ENCODE results near the gene RBMS1.
A peak's percentile ranks its signal among the peaks of the same experiment; 100 is the strongest.

The RBMS1 gene

DNA sequence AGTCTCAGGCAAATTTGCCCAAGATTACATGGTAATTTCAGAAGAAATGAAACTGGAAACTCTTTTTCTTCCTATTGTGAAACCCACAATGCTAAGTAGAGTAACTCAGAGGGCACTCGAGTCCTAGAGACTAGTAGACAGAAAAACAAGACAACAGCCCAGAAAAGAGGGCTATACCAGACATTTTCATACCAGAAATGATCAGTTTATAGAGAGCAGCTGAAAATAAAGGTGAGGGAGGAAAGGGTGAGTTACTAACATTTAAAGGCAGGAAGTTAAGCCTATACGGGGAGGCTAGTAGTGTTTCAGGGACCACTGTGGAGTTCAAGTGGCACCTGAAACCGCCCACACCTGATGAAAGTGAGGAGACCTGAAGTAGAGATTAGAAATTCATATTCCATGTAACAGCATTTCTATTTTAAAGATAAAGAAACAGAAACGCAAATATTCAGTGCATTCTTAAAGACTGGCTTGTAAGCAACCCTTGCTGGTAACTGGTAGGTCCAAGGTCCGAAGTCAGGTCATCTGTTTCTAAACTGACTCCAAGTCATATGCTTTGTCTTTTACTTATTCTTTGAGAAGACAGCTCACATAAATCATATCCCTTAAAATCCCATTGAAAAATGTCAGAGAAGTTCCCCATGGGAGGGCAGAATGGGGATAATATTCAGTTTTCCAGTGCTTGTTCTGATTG, 148.4 kb downstream of the RBMS1 start:
- no peak overlapping the region for H3K4me3 ChIP-seq (ENCODE audit: control insufficient read depth, low read depth, low read length)
- no peak for DNase-seq (ENCODE audit: low read depth)
- TF ChIP-seq, protein P1, sequence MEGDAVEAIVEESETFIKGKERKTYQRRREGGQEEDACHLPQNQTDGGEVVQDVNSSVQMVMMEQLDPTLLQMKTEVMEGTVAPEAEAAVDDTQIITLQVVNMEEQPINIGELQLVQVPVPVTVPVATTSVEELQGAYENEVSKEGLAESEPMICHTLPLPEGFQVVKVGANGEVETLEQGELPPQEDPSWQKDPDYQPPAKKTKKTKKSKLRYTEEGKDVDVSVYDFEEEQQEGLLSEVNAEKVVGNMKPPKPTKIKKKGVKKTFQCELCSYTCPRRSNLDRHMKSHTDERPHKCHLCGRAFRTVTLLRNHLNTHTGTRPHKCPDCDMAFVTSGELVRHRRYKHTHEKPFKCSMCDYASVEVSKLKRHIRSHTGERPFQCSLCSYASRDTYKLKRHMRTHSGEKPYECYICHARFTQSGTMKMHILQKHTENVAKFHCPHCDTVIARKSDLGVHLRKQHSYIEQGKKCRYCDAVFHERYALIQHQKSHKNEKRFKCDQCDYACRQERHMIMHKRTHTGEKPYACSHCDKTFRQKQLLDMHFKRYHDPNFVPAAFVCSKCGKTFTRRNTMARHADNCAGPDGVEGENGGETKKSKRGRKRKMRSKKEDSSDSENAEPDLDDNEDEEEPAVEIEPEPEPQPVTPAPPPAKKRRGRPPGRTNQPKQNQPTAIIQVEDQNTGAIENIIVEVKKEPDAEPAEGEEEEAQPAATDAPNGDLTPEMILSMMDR (conservative IDR thresholded peaks at IDR 0.05; ENCODE audit: control insufficient read depth, insufficient read depth, low read depth, low read length) = no peak

DNA sequence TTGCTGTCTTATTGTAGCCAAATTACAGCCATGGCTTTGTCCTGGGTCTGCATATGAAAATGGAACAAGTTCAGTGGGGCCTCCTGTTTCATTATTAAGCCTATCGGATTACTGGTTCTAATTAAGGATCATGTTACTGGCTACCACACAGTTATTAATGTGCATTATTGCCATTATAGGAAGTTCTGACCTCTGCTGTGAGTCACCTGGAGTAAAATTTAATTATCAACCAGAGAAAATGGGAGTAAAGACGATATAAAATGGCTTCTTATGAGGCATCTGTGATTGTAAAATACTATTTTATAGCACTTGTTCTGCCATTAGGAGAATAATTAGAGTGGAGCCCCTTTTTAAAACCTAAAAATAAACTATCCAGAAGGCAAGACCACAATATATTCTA, 150.2 kb downstream of the RBMS1 start:
- TF ChIP-seq, protein P1 (conservative IDR thresholded peaks at IDR 0.05; ENCODE audit: control insufficient read depth, insufficient read depth, low read depth, low read length) = no peak
- H3K4me3 ChIP-seq (ENCODE audit: control insufficient read depth, low read depth, low read length) = no peak overlapping the region
- no peak for DNase-seq (ENCODE audit: low read depth)

DNA sequence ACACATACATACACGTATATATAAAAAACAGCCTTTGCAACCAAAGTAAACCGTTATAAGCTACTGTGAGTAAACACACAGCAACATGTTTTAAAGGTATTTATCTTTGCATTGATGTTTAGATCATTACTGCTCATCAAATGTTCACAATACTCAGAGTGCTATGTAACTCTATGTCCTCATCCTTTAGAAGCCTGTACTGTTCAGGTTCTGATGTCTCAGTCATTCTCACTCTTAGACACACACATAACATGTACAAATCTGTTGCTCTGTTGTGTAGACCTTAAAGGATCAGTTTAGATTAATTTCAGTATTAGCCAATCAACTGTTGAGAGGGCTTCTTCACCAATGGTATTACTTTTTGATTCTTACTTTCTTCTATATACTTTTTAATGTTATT, 153.9 kb downstream of the RBMS1 start:
- no peak overlapping the region for H3K4me3 ChIP-seq (ENCODE audit: control insufficient read depth, low read depth, low read length)
- no peak for DNase-seq (ENCODE audit: low read depth)
- TF ChIP-seq, protein P1 (conservative IDR thresholded peaks at IDR 0.05; ENCODE audit: control insufficient read depth, insufficient read depth, low read depth, low read length) = no peak

DNA sequence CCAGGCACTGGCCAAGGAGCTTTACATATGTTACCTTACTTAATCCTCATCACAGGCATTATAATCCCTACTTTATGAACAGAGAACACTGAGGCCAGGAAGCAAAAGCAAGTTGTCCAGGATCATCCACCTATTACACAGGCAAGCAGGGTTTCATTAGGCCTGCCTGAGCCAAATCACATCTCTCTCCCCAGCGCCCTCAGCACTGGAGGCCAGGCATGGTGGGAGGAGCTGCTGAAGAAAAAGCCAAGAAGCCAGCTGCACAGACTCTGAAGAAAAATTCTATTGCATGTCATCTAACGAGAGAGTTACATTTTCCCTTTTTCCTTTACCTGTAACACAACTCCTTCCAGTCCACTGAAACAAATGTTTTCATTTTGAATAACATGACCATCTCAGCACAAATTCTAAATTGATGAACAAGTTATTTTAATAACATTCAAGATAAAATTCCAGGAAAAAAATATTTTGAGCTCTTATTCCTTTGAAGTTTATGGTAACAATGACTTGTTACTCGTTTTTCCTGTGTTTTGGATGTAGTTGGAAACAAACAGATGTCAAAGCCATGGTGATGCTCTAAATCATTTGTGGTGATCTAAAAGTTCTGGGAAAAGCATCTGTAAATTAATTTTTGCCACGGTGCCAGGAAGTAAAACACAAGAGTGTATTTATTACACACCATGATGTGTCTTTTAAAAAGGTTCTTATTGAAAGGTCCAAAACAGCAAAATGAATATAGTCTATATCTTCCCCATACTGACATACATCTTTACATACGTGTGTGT, 154.5 kb downstream of the RBMS1 start:
- TF ChIP-seq, protein P1 (conservative IDR thresholded peaks at IDR 0.05; ENCODE audit: control insufficient read depth, insufficient read depth, low read depth, low read length) = no peak
- DNase-seq (ENCODE audit: low read depth) = peak; percentile 49
- no peak overlapping the region for H3K4me3 ChIP-seq (ENCODE audit: control insufficient read depth, low read depth, low read length)

DNA sequence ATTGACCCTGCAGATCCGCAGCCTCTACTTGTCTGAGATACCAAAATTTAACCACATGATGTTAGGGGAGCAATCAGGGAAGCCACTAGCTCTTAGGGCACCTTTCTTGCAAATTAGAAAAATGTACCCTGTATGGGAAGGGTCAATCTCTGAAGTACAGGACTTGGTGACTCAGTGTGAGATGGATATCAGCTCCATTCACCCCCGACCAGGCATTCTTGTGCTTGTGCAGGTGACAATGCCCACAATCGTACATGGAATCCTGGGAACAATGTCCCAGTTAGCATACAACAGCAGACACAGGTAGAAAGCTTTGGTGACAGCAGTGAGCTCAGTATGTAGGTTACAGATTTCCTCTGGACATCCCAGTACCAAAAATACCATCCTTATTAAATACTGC, 155.9 kb downstream of the RBMS1 start:
- TF ChIP-seq, protein P1 (conservative IDR thresholded peaks at IDR 0.05; ENCODE audit: control insufficient read depth, insufficient read depth, low read depth, low read length) = no peak
- DNase-seq (ENCODE audit: low read depth) = no peak
- no peak overlapping the region for H3K4me3 ChIP-seq (ENCODE audit: control insufficient read depth, low read depth, low read length)

DNA sequence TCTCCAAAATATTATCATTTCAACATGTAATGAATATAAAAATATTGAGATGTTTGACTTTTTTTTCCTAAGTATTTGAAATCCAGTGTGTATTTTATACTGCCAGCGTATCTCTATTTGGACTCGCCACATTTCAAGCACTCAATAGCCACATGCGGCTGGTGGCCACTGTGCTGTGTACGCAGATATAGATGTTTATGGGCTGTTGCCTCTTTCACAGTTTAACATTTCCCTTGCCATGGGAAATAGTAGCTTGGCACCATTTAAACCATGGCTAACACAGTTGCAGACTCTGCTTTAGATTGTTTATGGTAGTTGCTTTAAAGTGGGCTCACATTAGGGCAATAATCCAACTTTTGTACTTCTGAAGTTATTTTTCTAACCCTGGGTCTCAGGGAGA, 157.0 kb downstream of the RBMS1 start:
- no peak overlapping the region for H3K4me3 ChIP-seq (ENCODE audit: control insufficient read depth, low read depth, low read length)
- TF ChIP-seq, protein P1 (conservative IDR thresholded peaks at IDR 0.05; ENCODE audit: control insufficient read depth, insufficient read depth, low read depth, low read length) = no peak
- no peak for DNase-seq (ENCODE audit: low read depth)

All from fibroblast of mammary gland (primary cell).